SK-N-SH (cell line): ENCODE results near the gene KDSR.

Experiments
- CTCF ChIP-seq: fragments of 200-600 bp; sonication (generic); IDR thresholded peaks from 2 replicates; pipeline ENCODE4 v1.6.1; 2017; ENCODE audit warnings: antibody characterized with exemption, mild to moderate bottlenecking, moderate library complexity
- FOXJ3 ChIP-seq: sonication (generic); formaldehyde crosslinking; IDR thresholded peaks from 2 replicates; pipeline ENCODE4 v1.5.1; 2020; ENCODE audit warnings: mild to moderate bottlenecking, missing genetic modification reagents
- JUND ChIP-seq: IDR thresholded peaks from 2 replicates; pipeline ENCODE4 v1.4.0; 2012
- MXI1 ChIP-seq: IDR thresholded peaks from 2 replicates; pipeline ENCODE4 v1.6.1; 2012; ENCODE audit warnings: mild to moderate bottlenecking, low read depth, low read length, improper control_type of control experiment
- NFIC ChIP-seq: IDR thresholded peaks from 2 replicates; pipeline ENCODE4 v1.4.0; 2012; ENCODE audit warnings: borderline replicate concordance
- POLR2AphosphoS5 ChIP-seq: IDR thresholded peaks from 2 replicates; pipeline ENCODE4 v1.6.1; 2012; ENCODE audit warnings: low read depth, low read length
- RAD21 ChIP-seq: IDR thresholded peaks from 2 replicates; pipeline ENCODE4 v1.6.1; 2012; ENCODE audit warnings: mild to moderate bottlenecking, low read length
- RFX5 ChIP-seq: IDR thresholded peaks from 2 replicates; pipeline ENCODE4 v1.6.1; 2012; ENCODE audit warnings: mild to moderate bottlenecking, improper control_type of control experiment, low read length
- RXRA ChIP-seq: IDR thresholded peaks from 2 replicates; pipeline ENCODE4 v1.4.0; 2012; ENCODE audit warnings: low read depth, mild to moderate bottlenecking, borderline replicate concordance
- TCF12 ChIP-seq: IDR thresholded peaks from 2 replicates; pipeline ENCODE4 v1.4.0; 2012
- USF2 ChIP-seq: fragments of 150-350 bp; IDR thresholded peaks from 2 replicates; pipeline ENCODE4 v1.6.1; 2017; ENCODE audit warnings: antibody characterized with exemption, low read length, low read depth, borderline replicate concordance
- YY1 ChIP-seq: IDR thresholded peaks from 2 replicates; pipeline ENCODE4 v1.4.0; 2012; ENCODE audit warnings: low read depth, mild to moderate bottlenecking
- TF ChIP-seq, protein P1 (sequence below): IDR thresholded peaks from 2 replicates; pipeline ENCODE4; 2012

- TF ChIP-seq CTCF = no peak
- TF ChIP-seq NFIC = no peak
- TF ChIP-seq, protein P1, sequence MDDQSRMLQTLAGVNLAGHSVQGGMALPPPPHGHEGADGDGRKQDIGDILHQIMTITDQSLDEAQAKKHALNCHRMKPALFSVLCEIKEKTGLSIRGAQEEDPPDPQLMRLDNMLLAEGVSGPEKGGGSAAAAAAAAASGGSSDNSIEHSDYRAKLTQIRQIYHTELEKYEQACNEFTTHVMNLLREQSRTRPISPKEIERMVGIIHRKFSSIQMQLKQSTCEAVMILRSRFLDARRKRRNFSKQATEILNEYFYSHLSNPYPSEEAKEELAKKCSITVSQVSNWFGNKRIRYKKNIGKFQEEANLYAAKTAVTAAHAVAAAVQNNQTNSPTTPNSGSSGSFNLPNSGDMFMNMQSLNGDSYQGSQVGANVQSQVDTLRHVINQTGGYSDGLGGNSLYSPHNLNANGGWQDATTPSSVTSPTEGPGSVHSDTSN = no peak
- no peak for TF ChIP-seq MXI1
- TF ChIP-seq RAD21 = no peak
- TF ChIP-seq FOXJ3 (CRISPR knock-in tag) = no peak
- TF ChIP-seq POLR2AphosphoS5 = no peak
- no peak for TF ChIP-seq JUND
- TF ChIP-seq TCF12 = no peak
- no peak for TF ChIP-seq USF2
- TF ChIP-seq RXRA = no peak
- TF ChIP-seq YY1 = no peak
- no peak for TF ChIP-seq RFX5
Observed at GRCh38 chr18:63368611-63369010, 1.6 kb upstream of the KDSR start.
